Neuronal stem cell (in vitro differentiated cells): ENCODE data around the gene TMEM205. TPM values are rescaled to one million over a fixed set of nuclear protein-coding genes. Genes with fewer than 3 reads are reported as not detected.

Experiments
- DNase-seq: peaks from one replicate; pipeline ENCODE4 v3.0.0-alpha.2; 2013; ENCODE audit warnings: low spot score
- H2AFZ ChIP-seq: one replicate; pipeline ENCODE4 v1.6.1; 2013; ENCODE audit warnings: mild to moderate bottlenecking, low read length, inconsistent platforms
- H2AK5ac ChIP-seq: 2 replicates; pipeline ENCODE4 v1.6.1; 2013; ENCODE audit warnings: low read depth, mild to moderate bottlenecking, inconsistent platforms, low read length, moderate library complexity, mixed read lengths
- H2BK120ac ChIP-seq: 2 replicates; pipeline ENCODE4 v1.6.1; 2013; ENCODE audit warnings: low read depth, mild to moderate bottlenecking, inconsistent platforms, low read length, moderate library complexity, mixed read lengths
- H2BK12ac ChIP-seq: one replicate; pipeline ENCODE4 v1.6.1; 2013; ENCODE audit warnings: low read length, inconsistent platforms
- H2BK15ac ChIP-seq: 2 replicates; pipeline ENCODE4 v1.6.1; 2013; ENCODE audit warnings: mild to moderate bottlenecking, low read length, inconsistent platforms, mixed read lengths
- H2BK5ac ChIP-seq: one replicate; pipeline ENCODE4 v1.6.1; 2013; ENCODE audit warnings: inconsistent platforms, mild to moderate bottlenecking, low read length, moderate library complexity
- H3K14ac ChIP-seq: one replicate; pipeline ENCODE4 v1.6.1; 2013; ENCODE audit warnings: low read length, inconsistent platforms
- H3K18ac ChIP-seq: 2 replicates; pipeline ENCODE4 v1.6.1; 2013; ENCODE audit warnings: low read length, inconsistent platforms
- H3K23ac ChIP-seq: 2 replicates; pipeline ENCODE4 v1.6.1; 2013; ENCODE audit warnings: low read depth, mild to moderate bottlenecking, mixed read lengths, low read length, inconsistent platforms; ENCODE audit not compliant: poor library complexity
- H3K27ac ChIP-seq: replicated peaks from 3 replicates; pipeline ENCODE4 v1.5.1; 2013; ENCODE audit warnings: low read length, inconsistent platforms
- H3K27me3 ChIP-seq, 3 experiments: 2 replicates each; pipeline ENCODE4 v1.6.1; 2013; ENCODE audit warnings: low read length in 3 of 3, mild to moderate bottlenecking in 2 of 3, inconsistent platforms in 1 of 3, low read depth in 1 of 3, mixed read lengths in 1 of 3, moderate library complexity in 1 of 3; ENCODE audit not compliant: control insufficient read depth in 3 of 3, insufficient read depth in 3 of 3
- H3K36me3 ChIP-seq, 2 donors: replicated peaks in 1 of 2; 2 replicates each; pipeline ENCODE4 v1.6.1; 2013; ENCODE audit warnings: low read length in 2 of 2; ENCODE audit not compliant: control insufficient read depth in 2 of 2, insufficient read depth in 2 of 2
- H3K4ac ChIP-seq: 2 replicates; pipeline ENCODE4 v1.6.1; 2013; ENCODE audit warnings: inconsistent platforms, mild to moderate bottlenecking, low read length, moderate library complexity
- H3K4me1 ChIP-seq, 2 donors: 1 replicate in 1 of 2; 2 replicates in 1 of 2; pipeline ENCODE4 v1.6.1; 2013; ENCODE audit warnings: low read length in 2 of 2, low read depth in 1 of 2; ENCODE audit not compliant: control insufficient read depth in 2 of 2, insufficient read depth in 1 of 2
- H3K4me2 ChIP-seq: one replicate; pipeline ENCODE4 v1.6.1; 2013; ENCODE audit warnings: mild to moderate bottlenecking, low read length, inconsistent platforms; ENCODE audit not compliant: insufficient read depth, poor library complexity, severe bottlenecking
- H3K4me3 ChIP-seq, 2 donors: 2 replicates each; pipeline ENCODE4 v1.5.1; 2013; ENCODE audit warnings: low read length in 2 of 2, mild to moderate bottlenecking in 2 of 2, inconsistent platforms in 1 of 2, moderate library complexity in 1 of 2
- H3K79me1 ChIP-seq: one replicate; pipeline ENCODE4 v1.6.1; 2013; ENCODE audit warnings: low read depth, mild to moderate bottlenecking, inconsistent platforms, low read length, moderate library complexity
- H3K9ac ChIP-seq: one replicate; pipeline ENCODE4 v1.6.1; 2013; ENCODE audit warnings: mild to moderate bottlenecking, low read depth, low read length, inconsistent platforms; ENCODE audit not compliant: poor library complexity
- H3K9me3 ChIP-seq, 2 donors: replicated peaks in 1 of 2; 2 replicates each; pipeline versions ENCODE3 to v1.6.1; 2013; ENCODE audit warnings: low read length in 2 of 2, mild to moderate bottlenecking in 2 of 2, inconsistent platforms in 1 of 2, low read depth in 1 of 2, mixed read lengths in 1 of 2, moderate library complexity in 1 of 2; ENCODE audit not compliant: control insufficient read depth in 2 of 2, insufficient read depth in 1 of 2
- H4K8ac ChIP-seq: one replicate; pipeline ENCODE4 v1.6.1; 2013; ENCODE audit warnings: low read depth, mild to moderate bottlenecking, inconsistent platforms, low read length, moderate library complexity
- H4K91ac ChIP-seq: one replicate; pipeline ENCODE4 v1.6.1; 2013; ENCODE audit warnings: low read length, low read depth, mild to moderate bottlenecking, inconsistent platforms; ENCODE audit not compliant: poor library complexity
- WGBS, 2 donors: extraction: QIAGEN DNeasy Blood & Tissue Kit; methylation state at CpG; one replicate each; pipeline ENCODE4 v1.1.7; 2013; ENCODE audit warnings: missing lambda C conversion rate in 2 of 2, mixed read lengths in 1 of 2; ENCODE audit not compliant: insufficient read length in 2 of 2, insufficient replicate concordance in 1 of 2; ENCODE audit errors: extremely low coverage in 2 of 2; 5-methylcytosine and 5-hydroxymethylcytosine counted together
- polyA plus RNA-seq, 2 experiments: library from polyadenylated mRNA; stranded (reverse); fragments of 200-250 nt; gene quantifications; one replicate each; pipeline ENCODE4 v1.2.3, GENCODE V29; 2013

Gene TMEM205
- 57.4 TPM for polyA plus RNA-seq (2013, experiment 1 of 2)
- polyA plus RNA-seq (2013, experiment 2 of 2) = 54.0 TPM

GRCh38 chr19:11346104-11346940, at the start of gene TMEM205, which contains the start of gene CCDC159:
TMEM205 (minus strand) TSS chr19:11346268; CDS start chr19:11345619, 649 bp downstream.
CCDC159 (plus strand) TSS chr19:11346519; CDS start chr19:11346607, 88 bp downstream.
- Histone ChIP-seq H3K18ac (peak within 1 kb of the TSS; percentile 93), H3K4ac (no peak within 1 kb of the TSS), H2AFZ (peak within 1 kb of the TSS; percentile 89), H2BK12ac (peak within 1 kb of the TSS; percentile 50), H2BK15ac (no peak within 1 kb of the TSS), H3K79me1 (no peaks in the 10 kb centered on the region), H3K36me3 (peaks cover 2 to 5% of the 10 kb centered on the region in 2 donors), H2BK120ac (no peak within 1 kb of the TSS), H3K9ac (peak within 1 kb of the TSS; percentile 77), H3K4me2 (peak within 1 kb of the TSS; percentile 56), H3K9me3 (peaks cover 8 to 12% of the 10 kb centered on the region in 2 donors), H2BK5ac (no peak within 1 kb of the TSS), H3K4me3 (peak within 1 kb of the TSS; percentile 58 to 89), H3K27me3 (no peaks in the 10 kb centered on the region), H3K4me1 (peaks cover 8 to 9% of the 10 kb centered on the region in 2 donors), H3K27ac (peak within 1 kb of the TSS; percentile 64), H2AK5ac (no peak within 1 kb of the TSS), H4K91ac (no peak within 1 kb of the TSS), H3K23ac (no peak within 1 kb of the TSS), H3K14ac (no peak within 1 kb of the TSS), H4K8ac (no peak within 1 kb of the TSS)
- no CpG with 5 or more reads among the region's 50 CpGs for whole genome bisulfite sequencing, 2 donors
- peak; percentile 98 for DNase-seq

GRCh38 chr19:11390933-11391680, 45.0 kb upstream of the TMEM205 start:
- no peaks in the 10 kb centered on the region for H3K36me3 ChIP-seq
- WGBS, 2 donors = no CpG with 5 or more reads among the region's 4 CpGs

GRCh38 chr19:11390359-11390758, 44.3 kb upstream of the TMEM205 start:
- H3K4me2 ChIP-seq = no peak overlapping the region
- H3K79me1 ChIP-seq = no peaks in the 10 kb centered on the region
- H3K27ac ChIP-seq = no peak overlapping the region
- H2BK15ac ChIP-seq = no peak overlapping the region
- H3K18ac ChIP-seq = no peak overlapping the region
- H3K4me1 ChIP-seq = no peaks in the 10 kb centered on the region
- H2AFZ ChIP-seq = no peak overlapping the region
- no peak overlapping the region for H3K4me3 ChIP-seq
- no peak overlapping the region for H2AK5ac ChIP-seq
- H4K8ac ChIP-seq = no peak overlapping the region
- H3K9me3 ChIP-seq = peaks cover 1 to 4% of the 10 kb centered on the region in 2 donors
- H2BK120ac ChIP-seq = no peak overlapping the region
- H3K9ac ChIP-seq = no peak overlapping the region
- H2BK12ac ChIP-seq = no peak overlapping the region
- no peak overlapping the region for H3K23ac ChIP-seq
- no peak overlapping the region for H2BK5ac ChIP-seq
- H3K27me3 ChIP-seq = no peaks in the 10 kb centered on the region
- no peak for DNase-seq
- no peak overlapping the region for H4K91ac ChIP-seq
- H3K36me3 ChIP-seq = no peaks in the 10 kb centered on the region
- no peak overlapping the region for H3K4ac ChIP-seq
- H3K14ac ChIP-seq = no peak overlapping the region
- WGBS, 2 donors = no CpG with 5 or more reads among the region's 2 CpGs

More at GRCh38 chr19:11390933-11391680, 45.0 kb upstream of the TMEM205 start:
- Histone ChIP-seq H3K9ac (no peak overlapping the region), H3K4me3 (no peak overlapping the region), H2AK5ac (no peak overlapping the region), H3K14ac (no peak overlapping the region), H4K8ac (no peak overlapping the region), H2BK15ac (no peak overlapping the region), H2AFZ (no peak overlapping the region), H3K23ac (no peak overlapping the region), H2BK120ac (no peak overlapping the region), H4K91ac (no peak overlapping the region), H3K79me1 (no peaks in the 10 kb centered on the region), H2BK12ac (no peak overlapping the region), H3K4me1 (no peaks in the 10 kb centered on the region), H3K4ac (no peak overlapping the region), H3K27ac (no peak overlapping the region), H2BK5ac (no peak overlapping the region), H3K27me3 (no peaks in the 10 kb centered on the region), H3K18ac (no peak overlapping the region), H3K4me2 (no peak overlapping the region), H3K9me3 (peaks cover 1 to 4% of the 10 kb centered on the region in 2 donors)
- DNase-seq = no peak
